K562 (cell line): ENCODE measurements around the gene ZPR1.

Experiments
- BRCA1 ChIP-seq, 2 experiments: fragments of 450-650 bp in 1 of 2; sonication (generic) in 1 of 2; formaldehyde crosslinking in 1 of 2; IDR thresholded peaks; 2 replicates each; pipeline versions ENCODE4 v1.5.0 to v1.6.1; 2017 to 2020; ENCODE audit warnings: mild to moderate bottlenecking in 1 of 2, missing genetic modification reagents in 1 of 2
- CBX2 ChIP-seq: fragments of 200-600 bp; sonication (generic); IDR thresholded peaks from one replicate; pipeline ENCODE4 v1.6.1; 2012; ENCODE audit warnings: mild to moderate bottlenecking, low read length, inconsistent platforms; ENCODE audit not compliant: insufficient read depth, poor library complexity, severe bottlenecking
- CHD2 ChIP-seq: IDR thresholded peaks from 2 replicates; pipeline ENCODE4 v1.6.1; 2011; ENCODE audit warnings: low read depth, low read length
- CTCF ChIP-seq, 3 experiments: IDR thresholded peaks in 2 of 3; conservative IDR thresholded peaks in 1 of 3; 2 replicates each; pipeline ENCODE4 v1.5.1; 2011 to 2012; ENCODE audit warnings: low read length in 3 of 3, mild to moderate bottlenecking in 3 of 3, control low read depth in 2 of 3, improper control_type of control experiment in 1 of 3, inconsistent platforms in 1 of 3, low read depth in 1 of 3, mixed read lengths in 1 of 3, moderate library complexity in 1 of 3; ENCODE audit not compliant: insufficient read depth in 2 of 3
- ERF ChIP-seq: fragments of 450-650 bp; formaldehyde crosslinking; IDR thresholded peaks from 2 replicates; pipeline ENCODE4 v1.4.0; 2020; ENCODE audit warnings: mild to moderate bottlenecking, mixed read lengths
- FOXM1 ChIP-seq, 2 experiments: fragments of 450-650 bp in 1 of 2; sonication (generic) in 1 of 2; formaldehyde crosslinking in 1 of 2; IDR thresholded peaks; 2 replicates each; pipeline versions ENCODE4 v1.6.1 to v1.9.0; 2017 to 2022; ENCODE audit warnings: low read depth in 2 of 2, mild to moderate bottlenecking in 2 of 2, missing genetic modification reagents in 1 of 2, moderate library complexity in 1 of 2
- KDM5B ChIP-seq: fragments of 200-600 bp; sonication (generic); IDR thresholded peaks from 2 replicates; pipeline ENCODE4 v1.6.1; 2012; ENCODE audit warnings: low read depth, mild to moderate bottlenecking, moderate library complexity, low read length, control low read depth, inconsistent platforms; ENCODE audit not compliant: insufficient replicate concordance
- PCBP1 ChIP-seq: fragments of 200-400 bp; formaldehyde crosslinking; IDR thresholded peaks from 2 replicates; pipeline ENCODE4 v1.6.1; 2018; ENCODE audit warnings: mild to moderate bottlenecking, low read depth, low read length; ENCODE audit not compliant: poor library complexity, severe bottlenecking
- RAD21 ChIP-seq, 2 experiments: fragments of 250-450 bp in 1 of 2; fragments of 450-650 bp in 1 of 2; sonication (Bioruptor Pico) in 1 of 2; formaldehyde crosslinking in 1 of 2; IDR thresholded peaks in 1 of 2; conservative IDR thresholded peaks in 1 of 2; 2 replicates each; pipeline versions ENCODE4 v1.4.0 to v1.8.0; 2020 to 2022; ENCODE audit warnings: mild to moderate bottlenecking in 2 of 2, moderate library complexity in 1 of 2
- SREBF2 ChIP-seq: sonication (generic); formaldehyde crosslinking; IDR thresholded peaks from 2 replicates; pipeline ENCODE4 v1.4.0; 2020; ENCODE audit warnings: mild to moderate bottlenecking, missing genetic modification reagents
- TFE3 ChIP-seq: fragments of 450-650 bp; formaldehyde crosslinking; IDR thresholded peaks from 2 replicates; pipeline ENCODE4 v1.4.0; 2020; ENCODE audit warnings: mild to moderate bottlenecking, mixed read lengths
- TGIF2 ChIP-seq: sonication (generic); formaldehyde crosslinking; IDR thresholded peaks from 2 replicates; pipeline ENCODE4 v1.8.1; 2022; ENCODE audit warnings: mild to moderate bottlenecking, missing genetic modification reagents, moderate library complexity
- ZNF518B ChIP-seq: fragments of 250-450 bp; sonication (Bioruptor Pico); IDR thresholded peaks from 2 replicates; pipeline ENCODE4 v1.5.0; 2021; ENCODE audit warnings: mild to moderate bottlenecking, moderate library complexity

- TF ChIP-seq CTCF (IDR thresholded peaks at IDR 0.05 in 2 of 3, conservative IDR thresholded peaks at IDR 0.05 in 1 of 3; ENCODE audit: insufficient read depth in 2 of 3, low read depth in 1 of 3, low read length in 3 of 3) (peak in 1 of 3 experiments; percentile 24; a peak in 1 of 6 replicates), CBX2 (no peak), TGIF2 (no peak), BRCA1 (IDR thresholded peaks at IDR 0.05) (no peak), BRCA1 (CRISPR knock-in tag; IDR thresholded peaks at IDR 0.05) (no peak), FOXM1 (IDR thresholded peaks at IDR 0.05; ENCODE audit: low read depth) (no peak), FOXM1 (CRISPR knock-in tag; IDR thresholded peaks at IDR 0.05; ENCODE audit: low read depth) (0 out of 2 replicates have a peak, but pooled peaks have one; percentile 53), RAD21 (CRISPR knock-in tag; conservative IDR thresholded peaks at IDR 0.05 in 1 of 2, IDR thresholded peaks at IDR 0.05 in 1 of 2) (no peak), SREBF2 (no peak), CHD2 (no peak), KDM5B (peak; percentile 79), TFE3 (CRISPR knock-in tag) (no peak), ERF (CRISPR knock-in tag) (no peak), PCBP1 (peak; percentile 54), ZNF518B (CRISPR knock-in tag) (no peak)
Observed at GRCh38 chr11:116772443-116773202, 15.2 kb downstream of the ZPR1 start, which contains the start of gene BUD13.
